Choroid plexus epithelial cell (primary cell): ENCODE results near the gene ITCH.
"Not testable (repeated sequence)": the region's sequence is repeated elsewhere in the genome, so short reads cannot be mapped to it uniquely, and the experiment has no call there.

Experiments used
- DNase-seq: peaks from one replicate; pipeline ENCODE4 v3.0.0-alpha.2; 2010; ENCODE audit warnings: low read depth
- H3K4me3 ChIP-seq: 2 replicates; pipeline ENCODE4 v1.5.1; 2011; ENCODE audit warnings: low read depth, mild to moderate bottlenecking, control low read depth, low read length, moderate library complexity
- TF ChIP-seq, protein P1 (sequence below): conservative IDR thresholded peaks from 2 replicates; pipeline ENCODE4 v1.5.1; 2011; ENCODE audit warnings: low read depth, mild to moderate bottlenecking, control low read depth, inconsistent platforms, low read length, moderate library complexity

The ITCH gene

DNA sequence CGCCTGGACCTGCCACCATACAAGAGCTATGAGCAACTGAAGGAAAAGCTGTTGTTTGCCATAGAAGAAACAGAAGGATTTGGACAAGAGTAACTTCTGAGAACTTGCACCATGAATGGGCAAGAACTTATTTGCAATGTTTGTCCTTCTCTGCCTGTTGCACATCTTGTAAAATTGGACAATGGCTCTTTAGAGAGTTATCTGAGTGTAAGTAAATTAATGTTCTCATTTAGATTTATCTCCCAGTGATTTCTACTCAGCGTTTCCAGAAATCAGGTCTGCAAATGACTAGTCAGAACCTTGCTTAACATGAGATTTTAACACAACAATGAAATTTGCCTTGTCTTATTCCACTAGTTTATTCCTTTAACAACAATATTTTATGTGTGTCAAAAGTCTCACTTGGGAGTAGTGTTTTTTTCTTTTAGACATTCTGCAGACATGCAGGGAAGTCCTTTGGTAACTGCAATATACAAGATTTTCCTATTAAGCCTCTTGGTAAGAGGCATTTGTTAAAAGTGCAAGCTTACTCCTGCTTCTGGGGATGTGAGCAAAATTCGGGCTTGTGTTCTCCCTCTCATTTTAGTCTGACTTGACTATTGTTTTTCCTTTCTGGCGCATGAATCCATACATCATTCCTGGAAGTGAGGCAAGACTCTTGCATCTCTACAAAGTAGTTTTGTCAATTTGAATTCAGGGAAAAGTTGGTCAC is 144.8 kb downstream of the ITCH start:
- DNase-seq = no peak
- H3K4me3 ChIP-seq = no peak overlapping the region
- TF ChIP-seq, protein P1, sequence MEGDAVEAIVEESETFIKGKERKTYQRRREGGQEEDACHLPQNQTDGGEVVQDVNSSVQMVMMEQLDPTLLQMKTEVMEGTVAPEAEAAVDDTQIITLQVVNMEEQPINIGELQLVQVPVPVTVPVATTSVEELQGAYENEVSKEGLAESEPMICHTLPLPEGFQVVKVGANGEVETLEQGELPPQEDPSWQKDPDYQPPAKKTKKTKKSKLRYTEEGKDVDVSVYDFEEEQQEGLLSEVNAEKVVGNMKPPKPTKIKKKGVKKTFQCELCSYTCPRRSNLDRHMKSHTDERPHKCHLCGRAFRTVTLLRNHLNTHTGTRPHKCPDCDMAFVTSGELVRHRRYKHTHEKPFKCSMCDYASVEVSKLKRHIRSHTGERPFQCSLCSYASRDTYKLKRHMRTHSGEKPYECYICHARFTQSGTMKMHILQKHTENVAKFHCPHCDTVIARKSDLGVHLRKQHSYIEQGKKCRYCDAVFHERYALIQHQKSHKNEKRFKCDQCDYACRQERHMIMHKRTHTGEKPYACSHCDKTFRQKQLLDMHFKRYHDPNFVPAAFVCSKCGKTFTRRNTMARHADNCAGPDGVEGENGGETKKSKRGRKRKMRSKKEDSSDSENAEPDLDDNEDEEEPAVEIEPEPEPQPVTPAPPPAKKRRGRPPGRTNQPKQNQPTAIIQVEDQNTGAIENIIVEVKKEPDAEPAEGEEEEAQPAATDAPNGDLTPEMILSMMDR = no peak

DNA sequence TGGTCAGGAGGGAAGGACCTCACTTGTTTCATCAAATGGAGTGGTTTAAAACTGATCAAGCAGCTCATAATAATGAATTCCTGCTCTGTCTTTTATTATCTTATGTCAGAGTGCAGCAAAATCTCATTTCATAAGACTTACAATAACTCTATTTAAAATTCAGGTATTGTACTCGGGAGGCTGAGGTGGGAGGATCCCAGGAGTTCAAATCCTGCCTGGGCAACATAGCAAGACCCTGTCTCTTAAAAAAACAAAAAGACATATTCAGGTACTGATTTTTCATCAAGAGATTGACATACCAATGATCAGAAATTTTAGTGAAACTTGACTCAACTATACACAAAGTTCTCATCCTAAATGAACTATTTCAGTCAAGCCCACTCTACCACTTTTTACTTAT is 147.5 kb downstream of the ITCH start:
- DNase-seq = no peak
- no peak overlapping the region for H3K4me3 ChIP-seq
- TF ChIP-seq, protein P1 = no peak

DNA sequence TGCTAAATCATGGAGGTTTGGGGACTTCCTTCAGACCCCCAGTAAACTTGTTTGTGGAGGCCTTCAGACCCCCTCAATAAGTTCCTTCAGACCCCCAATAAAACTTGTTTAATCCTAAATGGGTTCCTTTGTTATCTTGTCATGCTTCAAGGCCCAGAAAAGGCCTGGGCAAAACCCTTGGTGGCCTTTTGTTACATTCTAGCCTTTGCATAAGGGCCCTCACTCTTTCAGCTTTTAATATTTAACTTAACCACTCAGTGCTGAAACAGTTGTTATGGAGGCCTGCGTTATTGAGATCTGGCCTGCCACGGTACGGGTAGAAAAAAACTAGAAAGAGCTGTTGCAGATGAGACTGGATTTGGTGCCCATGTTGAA is 148.8 kb downstream of the ITCH start:
- H3K4me3 ChIP-seq = no peak overlapping the region
- TF ChIP-seq, protein P1 = no peak
- no peak for DNase-seq

DNA sequence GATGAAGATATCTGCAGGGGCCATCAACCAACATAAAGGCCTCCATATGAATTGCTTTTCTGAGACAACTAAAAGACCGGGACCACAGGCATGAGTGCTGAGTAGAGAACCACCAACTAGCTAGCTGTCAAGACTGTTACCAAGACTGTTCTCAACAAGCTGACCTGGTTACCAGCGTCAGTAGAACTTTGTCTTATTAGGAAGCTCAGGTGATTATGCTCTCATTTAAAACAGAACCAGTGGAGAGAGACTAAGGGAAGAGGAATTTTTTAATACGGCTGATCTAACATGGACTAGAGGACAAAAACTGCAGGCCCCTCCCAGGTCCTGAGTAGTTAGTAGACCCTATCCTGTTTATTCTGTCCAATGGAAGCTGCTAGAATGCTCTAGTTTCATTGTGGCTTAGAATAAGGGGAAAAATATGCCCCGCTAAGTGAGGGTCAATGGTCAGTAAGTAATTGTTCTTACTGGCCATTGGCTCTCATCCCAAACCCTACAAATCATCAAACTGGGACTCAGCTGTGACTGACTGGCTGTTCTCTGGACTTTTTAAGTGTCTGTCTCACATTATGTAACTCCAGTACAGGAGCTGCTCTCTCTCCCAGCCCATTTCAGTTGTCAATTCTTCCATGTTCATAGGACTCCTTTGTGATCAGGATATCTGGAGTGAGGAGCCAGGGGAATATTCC is 149.3 kb downstream of the ITCH start:
- TF ChIP-seq, protein P1 = no peak
- DNase-seq = no peak
- no peak overlapping the region for H3K4me3 ChIP-seq

DNA sequence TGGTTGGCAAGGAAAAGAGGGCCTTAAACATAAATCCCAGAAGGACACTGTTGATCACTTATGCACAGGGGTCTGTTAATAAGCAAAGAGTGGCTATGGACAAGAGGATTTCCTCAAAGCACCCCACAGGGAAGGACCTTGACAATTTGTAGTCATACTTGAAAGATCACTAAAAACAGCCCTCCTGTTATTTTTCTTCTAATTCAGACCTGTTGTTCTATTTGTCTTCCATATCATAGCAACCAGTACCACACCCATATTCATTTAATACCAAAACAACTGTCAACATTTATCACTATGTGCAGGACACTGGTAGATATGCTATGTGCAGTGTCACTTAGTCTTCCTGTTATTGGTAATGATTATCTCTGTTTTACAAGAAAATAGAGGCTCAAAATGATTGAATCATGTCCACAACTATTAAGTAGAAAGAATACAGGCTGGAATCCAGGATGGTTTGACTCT is 149.9 kb downstream of the ITCH start:
- no peak for DNase-seq
- TF ChIP-seq, protein P1 = no peak
- no peak overlapping the region for H3K4me3 ChIP-seq

DNA sequence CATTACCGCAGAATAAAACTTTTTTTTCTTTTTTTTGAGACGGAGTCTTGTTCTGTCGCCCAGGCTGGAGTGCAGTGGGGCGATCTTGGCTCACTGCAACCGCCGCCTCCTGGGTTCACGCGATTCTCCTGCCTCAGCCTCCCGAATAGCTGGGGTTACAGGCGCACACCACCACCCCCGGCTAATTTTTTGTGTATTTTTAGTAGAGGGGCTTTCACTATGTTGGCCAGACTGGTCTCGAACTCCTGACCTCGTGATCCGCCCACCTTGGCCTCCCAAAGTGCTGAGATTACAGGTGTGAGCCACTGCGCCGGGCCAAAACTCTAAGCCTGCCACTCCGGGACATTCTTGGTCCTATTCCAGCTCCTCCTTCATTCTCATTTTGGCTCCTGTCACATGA is 151.0 kb downstream of the ITCH start:
- DNase-seq, H3K4me3 ChIP-seq: not testable (repeated sequence)

DNA sequence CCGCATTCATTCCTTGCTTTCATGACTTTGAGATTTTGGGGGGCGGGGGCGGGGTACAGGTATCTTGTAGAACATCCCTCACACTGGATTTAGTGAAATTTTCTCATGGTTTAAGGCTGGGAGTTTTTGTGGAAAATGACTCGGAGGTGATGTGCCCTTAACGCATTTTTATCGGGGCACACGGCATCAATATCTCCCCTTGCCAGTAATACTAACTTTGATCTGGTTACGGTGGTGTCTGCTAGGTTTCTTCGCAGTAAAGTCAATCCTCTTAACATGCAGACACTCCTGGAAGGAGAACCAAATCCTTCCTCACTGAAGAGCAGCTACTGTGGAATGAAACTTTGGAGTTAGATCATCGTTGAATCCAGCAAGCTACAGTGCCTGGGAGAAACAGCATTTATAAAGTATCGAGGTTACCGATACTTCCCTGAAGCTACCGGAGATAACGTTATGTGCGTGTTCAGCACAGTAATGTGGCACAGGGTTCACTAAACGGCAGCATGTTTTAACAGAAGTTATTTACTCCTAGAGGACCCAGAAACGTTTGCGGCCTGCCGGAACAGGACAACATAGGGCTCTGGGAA is 151.9 kb downstream of the ITCH start:
- no peak for DNase-seq
- TF ChIP-seq, protein P1 = no peak
- H3K4me3 ChIP-seq = peak overlapping the region; percentile 89
